ENCODE results near the gene GRB10.

GRCh38 chr7:50706469-50706937, 76.2 kb downstream of the GRB10 start:
- TF ChIP-seq CTCF (IDR thresholded peaks at IDR 0.05) (no peak), POLR2AphosphoS5 (IDR thresholded peaks at IDR 0.05) (no peak), POLR2A (IDR thresholded peaks at IDR 0.05; ENCODE audit: low read depth) (no peak), EP300 (IDR thresholded peaks at IDR 0.05) (no peak)
